Activated T-helper 17 cell treated with anti-CD3 and anti-CD28 coated beads, Interleukin-2, amount 50 U/mL, for 72 hours (primary cell): ENCODE measurements around the gene PLEKHG4. TPM values are rescaled to one million over a fixed set of nuclear protein-coding genes. Genes with fewer than 3 reads are reported as not detected.

ENCODE experiments used
- ATAC-seq: fragments of 150-1000 bp; cut with Tn5 transposase; replicated peaks from 2 replicates; pipeline ENCODE4 v1.10.0; 2021; ENCODE audit warnings: mild to moderate bottlenecking, moderate library complexity
- H3K27ac Mint-ChIP-seq: one replicate; pipeline ENCODE4 v1.8.0; 2022; ENCODE audit warnings: mixed read lengths
- H3K27me3 Mint-ChIP-seq: one replicate; pipeline ENCODE4 v1.8.0; 2022; ENCODE audit warnings: mixed read lengths
- H3K36me3 Mint-ChIP-seq: one replicate; pipeline ENCODE4 v1.8.0; 2022; ENCODE audit warnings: low read depth, mild to moderate bottlenecking, mixed read lengths
- H3K4me1 Mint-ChIP-seq: one replicate; pipeline ENCODE4 v1.8.0; 2022; ENCODE audit warnings: mixed read lengths
- H3K4me3 Mint-ChIP-seq: one replicate; pipeline ENCODE4 v1.8.0; 2022; ENCODE audit warnings: mild to moderate bottlenecking, mixed read lengths
- H3K9me3 Mint-ChIP-seq: one replicate; pipeline ENCODE4 v1.8.0; 2022; ENCODE audit warnings: mixed read lengths
- total RNA-seq, 2 donors: library from RNA; stranded (reverse); gene quantifications; one replicate each; pipeline ENCODE4 v1.2.3, GENCODE V29; 2022

The PLEKHG4 gene
- total RNA-seq, 2 donors from 2014 or later = 6.4 to 29.0 TPM

- Mint-ChIP-seq H3K27me3 (peaks cover 3% of the 10 kb centered on the region), H3K36me3 (peaks cover 23% of the 10 kb centered on the region), H3K4me1 (peaks cover 28% of the 10 kb centered on the region), H3K9me3 (no peaks in the 10 kb centered on the region), H3K27ac (peak overlapping the region; percentile 94), H3K4me3 (peak overlapping the region; percentile 99)
- ATAC-seq = no peak
These were observed 29.9 kb upstream of the PLEKHG4 start for GRCh38 chr16:67249178-67250044.

GRCh38 chr16:67250045-67250327 is 29.3 kb upstream of the PLEKHG4 start:
- Mint-ChIP-seq H3K4me3 (peak overlapping the region; percentile 99), H3K4me1 (peaks cover 23% of the 10 kb centered on the region), H3K27me3 (peaks cover 3% of the 10 kb centered on the region), H3K27ac (no peak overlapping the region), H3K9me3 (no peaks in the 10 kb centered on the region), H3K36me3 (peaks cover 17% of the 10 kb centered on the region)
- no peak for ATAC-seq

GRCh38 chr16:67252609-67253497 is 26.5 kb upstream of the PLEKHG4 start:
- peaks cover under 1% of the 10 kb centered on the region for H3K36me3 Mint-ChIP-seq
- peaks cover 5% of the 10 kb centered on the region for H3K27me3 Mint-ChIP-seq
- no peaks in the 10 kb centered on the region for H3K9me3 Mint-ChIP-seq
- H3K4me1 Mint-ChIP-seq = peaks cover 14% of the 10 kb centered on the region
- ATAC-seq = no peak
- H3K4me3 Mint-ChIP-seq = no peak overlapping the region
- H3K27ac Mint-ChIP-seq = no peak overlapping the region

- Mint-ChIP-seq H3K4me3 (no peak overlapping the region), H3K9me3 (no peaks in the 10 kb centered on the region), H3K27ac (no peak overlapping the region), H3K4me1 (peaks cover 1% of the 10 kb centered on the region), H3K36me3 (no peaks in the 10 kb centered on the region), H3K27me3 (peaks cover 4% of the 10 kb centered on the region)
- no peak for ATAC-seq
These were observed 24.4 kb upstream of the PLEKHG4 start for GRCh38 chr16:67254801-67255552.

- Mint-ChIP-seq H3K9me3 (no peaks in the 10 kb centered on the region), H3K4me1 (no peaks in the 10 kb centered on the region), H3K4me3 (no peak overlapping the region), H3K36me3 (no peaks in the 10 kb centered on the region), H3K27ac (no peak overlapping the region), H3K27me3 (peaks cover 4% of the 10 kb centered on the region)
- no peak for ATAC-seq
These were observed 23.6 kb upstream of the PLEKHG4 start for GRCh38 chr16:67255553-67256221.

GRCh38 chr16:67256701-67257230 is 22.6 kb upstream of the PLEKHG4 start:
- ATAC-seq = no peak
- H3K9me3 Mint-ChIP-seq = no peaks in the 10 kb centered on the region
- H3K27ac Mint-ChIP-seq = no peak overlapping the region
- H3K4me1 Mint-ChIP-seq = no peaks in the 10 kb centered on the region
- H3K4me3 Mint-ChIP-seq = no peak overlapping the region
- peaks cover 4% of the 10 kb centered on the region for H3K27me3 Mint-ChIP-seq
- no peaks in the 10 kb centered on the region for H3K36me3 Mint-ChIP-seq

- Mint-ChIP-seq H3K9me3 (no peaks in the 10 kb centered on the region), H3K27ac (no peak overlapping the region), H3K4me3 (no peak overlapping the region), H3K36me3 (no peaks in the 10 kb centered on the region), H3K4me1 (no peaks in the 10 kb centered on the region), H3K27me3 (peaks cover 5% of the 10 kb centered on the region)
- no peak for ATAC-seq
These were observed 21.7 kb upstream of the PLEKHG4 start for GRCh38 chr16:67257486-67258160.

- Mint-ChIP-seq H3K9me3 (no peaks in the 10 kb centered on the region), H3K27ac (no peak overlapping the region), H3K4me1 (no peaks in the 10 kb centered on the region), H3K4me3 (no peak overlapping the region), H3K36me3 (no peaks in the 10 kb centered on the region), H3K27me3 (peaks cover 11% of the 10 kb centered on the region)
- ATAC-seq = no peak
These were observed 21.0 kb upstream of the PLEKHG4 start for GRCh38 chr16:67258161-67258835.

GRCh38 chr16:67259705-67260104 is 19.6 kb upstream of the PLEKHG4 start:
- Mint-ChIP-seq H3K36me3 (no peaks in the 10 kb centered on the region), H3K4me1 (no peaks in the 10 kb centered on the region), H3K27ac (no peak overlapping the region), H3K4me3 (no peak overlapping the region), H3K27me3 (peaks cover 16% of the 10 kb centered on the region), H3K9me3 (no peaks in the 10 kb centered on the region)
- ATAC-seq = no peak

GRCh38 chr16:67260426-67261063 is 18.8 kb upstream of the PLEKHG4 start:
- Mint-ChIP-seq H3K4me1 (no peaks in the 10 kb centered on the region), H3K36me3 (no peaks in the 10 kb centered on the region), H3K9me3 (no peaks in the 10 kb centered on the region), H3K27ac (peak overlapping the region; percentile 62), H3K4me3 (no peak overlapping the region), H3K27me3 (peaks cover 16% of the 10 kb centered on the region)
- peak; percentile 71 for ATAC-seq

GRCh38 chr16:67263201-67263600 is 16.1 kb upstream of the PLEKHG4 start:
- Mint-ChIP-seq H3K9me3 (no peaks in the 10 kb centered on the region), H3K36me3 (no peaks in the 10 kb centered on the region), H3K4me1 (no peaks in the 10 kb centered on the region), H3K27ac (no peak overlapping the region), H3K27me3 (peaks cover 13% of the 10 kb centered on the region), H3K4me3 (no peak overlapping the region)
- no peak for ATAC-seq

- Mint-ChIP-seq H3K27me3 (peaks cover 13% of the 10 kb centered on the region), H3K9me3 (no peaks in the 10 kb centered on the region), H3K4me1 (no peaks in the 10 kb centered on the region), H3K36me3 (no peaks in the 10 kb centered on the region), H3K27ac (no peak overlapping the region), H3K4me3 (no peak overlapping the region)
- no peak for ATAC-seq
These were observed 15.1 kb upstream of the PLEKHG4 start for GRCh38 chr16:67264277-67264676.

- no peak for ATAC-seq
- H3K27ac Mint-ChIP-seq = no peak overlapping the region
- H3K4me3 Mint-ChIP-seq = no peak overlapping the region
- H3K36me3 Mint-ChIP-seq = no peaks in the 10 kb centered on the region
- peaks cover 13% of the 10 kb centered on the region for H3K27me3 Mint-ChIP-seq
- H3K9me3 Mint-ChIP-seq = no peaks in the 10 kb centered on the region
- no peaks in the 10 kb centered on the region for H3K4me1 Mint-ChIP-seq
These were observed 14.5 kb upstream of the PLEKHG4 start for GRCh38 chr16:67264866-67265265.
